GM12873 (cell line): ENCODE measurements around the gene LGR5.

ENCODE experiments used
- TF ChIP-seq, protein P1 (sequence below): IDR thresholded peaks from 2 replicates; pipeline ENCODE4 v1.5.1; 2012; ENCODE audit warnings: low read depth, mild to moderate bottlenecking, moderate library complexity, low read length, control low read depth; ENCODE audit not compliant: insufficient read depth; ENCODE audit errors: missing control alignments

The LGR5 gene

DNA sequence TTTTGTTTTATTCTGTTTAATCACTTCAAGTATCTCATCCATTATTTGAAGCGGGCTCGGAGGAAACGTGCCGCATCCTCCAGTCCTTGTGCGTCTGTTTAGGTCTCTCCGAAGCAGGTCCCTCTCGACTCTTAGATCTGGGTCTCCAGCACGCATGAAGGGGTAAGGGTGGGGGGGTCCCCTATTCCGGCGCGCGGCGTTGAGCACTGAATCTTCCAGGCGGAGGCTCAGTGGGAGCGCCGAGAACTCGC, 311 bp upstream of the LGR5 start:
- TF ChIP-seq, protein P1, sequence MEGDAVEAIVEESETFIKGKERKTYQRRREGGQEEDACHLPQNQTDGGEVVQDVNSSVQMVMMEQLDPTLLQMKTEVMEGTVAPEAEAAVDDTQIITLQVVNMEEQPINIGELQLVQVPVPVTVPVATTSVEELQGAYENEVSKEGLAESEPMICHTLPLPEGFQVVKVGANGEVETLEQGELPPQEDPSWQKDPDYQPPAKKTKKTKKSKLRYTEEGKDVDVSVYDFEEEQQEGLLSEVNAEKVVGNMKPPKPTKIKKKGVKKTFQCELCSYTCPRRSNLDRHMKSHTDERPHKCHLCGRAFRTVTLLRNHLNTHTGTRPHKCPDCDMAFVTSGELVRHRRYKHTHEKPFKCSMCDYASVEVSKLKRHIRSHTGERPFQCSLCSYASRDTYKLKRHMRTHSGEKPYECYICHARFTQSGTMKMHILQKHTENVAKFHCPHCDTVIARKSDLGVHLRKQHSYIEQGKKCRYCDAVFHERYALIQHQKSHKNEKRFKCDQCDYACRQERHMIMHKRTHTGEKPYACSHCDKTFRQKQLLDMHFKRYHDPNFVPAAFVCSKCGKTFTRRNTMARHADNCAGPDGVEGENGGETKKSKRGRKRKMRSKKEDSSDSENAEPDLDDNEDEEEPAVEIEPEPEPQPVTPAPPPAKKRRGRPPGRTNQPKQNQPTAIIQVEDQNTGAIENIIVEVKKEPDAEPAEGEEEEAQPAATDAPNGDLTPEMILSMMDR: no peak

DNA sequence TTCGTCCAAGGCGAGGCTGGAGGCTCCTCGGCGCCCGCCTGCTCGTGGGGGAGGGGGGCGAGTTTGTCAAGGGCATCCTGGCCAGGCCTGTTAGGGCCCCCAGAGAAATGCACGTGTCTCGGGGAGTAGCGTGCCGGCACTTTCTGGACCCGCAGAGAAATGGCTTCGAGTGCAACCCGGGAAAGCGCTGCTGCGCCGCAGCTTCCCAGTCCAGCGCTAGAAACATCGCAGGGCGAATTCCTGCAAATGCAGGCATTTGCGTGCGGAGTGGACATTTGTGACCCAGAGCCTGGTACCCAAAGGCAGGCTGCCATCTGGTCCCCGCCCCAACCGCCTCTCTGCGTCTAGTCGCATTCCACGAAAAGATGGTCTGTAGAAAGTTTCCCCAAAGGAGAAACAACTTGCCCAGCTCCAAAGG, 756 bp downstream of the LGR5 start:
- TF ChIP-seq, protein P1: no peak

DNA sequence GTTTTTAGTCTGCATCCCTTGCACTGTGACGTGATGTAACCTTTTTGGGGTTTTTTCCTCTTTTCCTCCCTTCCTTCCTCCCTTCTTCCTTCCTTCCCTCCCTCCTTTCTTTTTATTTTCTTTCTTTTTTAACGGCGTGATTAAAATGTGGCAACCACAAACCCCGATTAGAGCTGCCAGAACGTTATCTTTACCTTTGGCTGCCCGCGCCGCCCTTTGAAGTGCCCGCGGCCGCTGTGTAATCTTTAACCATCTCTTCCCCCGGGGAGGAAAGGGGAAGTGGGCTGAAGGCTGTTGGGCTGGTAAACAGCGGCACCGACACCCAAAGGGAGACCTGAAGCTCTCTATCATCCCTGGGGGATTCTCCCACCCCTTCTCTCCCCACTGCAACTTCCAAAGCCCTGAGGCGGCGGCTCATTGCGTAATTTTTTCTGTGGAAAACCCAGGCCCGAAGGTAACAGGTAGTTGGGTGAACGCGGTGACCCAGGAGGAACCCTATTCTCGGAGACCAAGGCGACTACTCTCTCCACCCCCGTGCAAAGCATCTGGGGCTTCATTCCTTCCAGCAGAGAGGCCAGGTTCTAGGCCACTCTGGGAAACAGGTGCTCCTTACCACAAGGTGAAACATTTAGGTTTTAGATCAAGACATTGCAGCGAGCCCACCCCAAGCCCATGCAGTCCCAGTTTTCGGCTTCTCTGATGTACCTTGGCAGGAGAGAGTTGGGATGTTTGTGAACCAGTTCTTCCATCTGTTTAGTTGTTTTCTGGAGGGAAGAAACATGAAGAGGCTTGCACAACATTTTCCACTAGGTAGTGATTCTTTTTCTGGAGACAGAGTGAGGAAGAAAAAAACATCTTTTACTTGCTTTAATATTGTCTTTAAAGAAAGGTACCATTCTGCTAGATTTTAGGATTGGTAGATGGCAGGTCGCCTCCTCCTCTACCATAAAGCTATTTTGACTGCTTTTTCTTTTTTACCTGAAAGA, 1.5 kb downstream of the LGR5 start:
- TF ChIP-seq, protein P1: no peak

DNA sequence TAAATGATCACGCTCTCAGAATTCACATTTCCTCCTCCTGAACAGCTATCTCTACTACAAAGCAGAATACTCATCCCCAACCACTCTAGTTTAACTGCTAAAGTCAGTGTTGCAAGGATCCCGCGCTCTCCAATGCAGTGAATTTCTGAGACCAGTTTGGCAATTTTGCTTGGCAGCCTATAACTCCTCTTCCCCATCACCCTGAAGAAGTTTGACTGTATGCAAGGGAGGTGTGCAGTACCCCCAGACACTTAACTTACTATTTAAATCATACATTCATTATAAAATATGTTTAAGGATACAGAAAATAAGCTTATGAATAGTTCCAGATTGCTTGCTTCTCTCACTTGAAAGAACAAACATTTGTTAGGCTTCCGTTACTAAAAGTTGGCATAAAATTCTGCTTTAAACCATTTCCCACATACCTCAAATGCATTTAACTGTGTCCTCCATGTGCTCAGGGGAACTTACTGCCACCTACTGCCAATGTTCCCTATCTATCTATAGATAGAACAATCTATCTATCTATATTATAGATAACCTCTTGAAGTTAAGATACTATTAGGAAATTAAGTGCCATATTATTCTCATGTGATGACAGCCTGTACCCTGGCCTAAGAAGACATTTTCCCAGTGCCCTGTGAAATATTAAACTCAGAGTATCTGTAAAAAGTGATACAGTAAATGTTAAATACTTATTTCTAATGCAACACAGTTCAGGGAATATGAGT, 2.4 kb downstream of the LGR5 start:
- TF ChIP-seq, protein P1: no peak

- TF ChIP-seq, protein P1: no peak
Measured at GRCh38 chr12:71442567-71442931, 3.0 kb downstream of the LGR5 start.

DNA sequence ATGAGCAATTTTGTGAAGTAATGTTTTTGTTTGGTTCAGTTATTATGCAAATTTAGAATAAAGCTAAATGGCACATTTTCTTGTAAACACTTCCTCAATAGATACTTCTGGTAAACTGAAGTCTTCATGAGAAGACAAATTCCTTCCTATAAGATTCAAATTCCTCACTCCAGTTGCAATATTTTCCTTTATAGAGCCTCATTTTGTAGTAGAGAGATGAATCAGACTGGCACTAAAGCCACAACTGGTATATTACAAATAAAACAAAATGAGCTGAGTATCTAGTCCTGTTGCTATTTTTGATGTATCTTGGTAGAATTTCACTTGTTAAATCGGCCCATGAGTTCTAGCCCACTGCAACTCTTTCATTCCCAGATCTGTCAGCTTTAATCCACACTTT, 5.5 kb downstream of the LGR5 start:
- TF ChIP-seq, protein P1: no peak

- TF ChIP-seq, protein P1: no peak
Measured at GRCh38 chr12:71447691-71448132, 8.1 kb downstream of the LGR5 start.
